C1 segment of cervical spinal cord (tissue), 14 donors: ENCODE results near the gene UBE2B.

Experiments used
- DNase-seq, 14 donors: peaks; one replicate each; lab custom pipeline; 2025; lab: John Stamatoyannopoulos, UW

Gene UBE2B

DNA sequence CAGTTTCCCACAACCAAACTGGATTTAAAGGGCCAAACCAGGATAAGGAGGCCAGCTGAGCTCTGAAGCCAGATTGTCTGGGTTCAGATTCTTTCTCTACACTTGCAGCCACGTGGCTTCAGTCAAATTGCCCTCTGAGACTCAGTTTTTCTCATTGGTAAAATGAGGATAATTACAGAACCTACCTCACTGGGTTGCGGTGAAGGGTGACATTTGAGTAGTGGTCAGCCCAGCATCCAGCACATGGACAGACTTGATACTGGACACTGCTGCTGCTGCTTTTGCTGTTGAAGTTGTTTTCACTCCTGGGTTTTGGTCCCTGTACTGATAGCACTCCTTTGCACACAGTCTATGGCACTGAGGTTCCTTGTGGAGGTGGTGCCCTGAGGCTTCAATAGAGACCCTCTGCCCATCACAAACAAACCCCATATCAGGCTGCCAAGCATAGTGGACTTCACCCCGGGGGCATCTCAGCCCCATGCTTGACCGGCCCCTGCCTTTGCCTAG, 66.0 kb downstream of the UBE2B start:
- no peak for DNase-seq

DNA sequence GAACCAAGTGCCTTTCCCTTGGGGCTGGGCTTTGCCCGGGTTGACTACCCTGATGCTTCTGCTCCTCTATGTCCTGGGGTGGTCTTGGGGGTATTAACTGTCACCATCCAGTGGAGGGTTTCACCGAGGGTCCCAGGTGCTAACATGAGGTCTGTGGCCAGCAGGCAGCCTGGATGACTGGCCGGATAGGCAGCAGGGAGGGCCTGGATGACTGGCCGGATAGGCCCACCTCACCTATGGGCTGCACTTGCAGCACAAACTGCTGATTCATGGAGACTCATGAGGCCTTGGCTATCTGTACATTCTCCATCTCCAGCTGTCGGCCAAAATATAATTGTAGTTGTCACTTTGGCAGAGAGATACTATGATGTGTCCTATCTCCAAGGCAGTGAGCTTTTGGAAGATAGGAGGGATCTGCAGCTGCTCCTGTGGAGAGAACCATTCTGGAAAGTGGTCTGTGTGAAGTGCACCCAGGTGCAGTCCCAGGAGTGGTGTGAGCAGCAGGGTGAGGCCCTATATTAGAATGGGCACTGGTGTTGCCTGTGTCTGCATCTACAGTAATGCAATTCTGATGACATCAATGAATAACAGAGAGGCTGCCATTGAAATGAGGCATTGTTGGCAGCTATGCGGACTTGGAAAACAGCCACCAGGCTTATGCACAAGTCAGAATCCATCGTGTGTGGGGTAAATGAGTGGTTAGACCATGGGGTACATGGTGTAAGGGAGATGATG, 66.6 kb downstream of the UBE2B start:
- peak in 2 of 14 donors; percentile 6 to 24 for DNase-seq

DNA sequence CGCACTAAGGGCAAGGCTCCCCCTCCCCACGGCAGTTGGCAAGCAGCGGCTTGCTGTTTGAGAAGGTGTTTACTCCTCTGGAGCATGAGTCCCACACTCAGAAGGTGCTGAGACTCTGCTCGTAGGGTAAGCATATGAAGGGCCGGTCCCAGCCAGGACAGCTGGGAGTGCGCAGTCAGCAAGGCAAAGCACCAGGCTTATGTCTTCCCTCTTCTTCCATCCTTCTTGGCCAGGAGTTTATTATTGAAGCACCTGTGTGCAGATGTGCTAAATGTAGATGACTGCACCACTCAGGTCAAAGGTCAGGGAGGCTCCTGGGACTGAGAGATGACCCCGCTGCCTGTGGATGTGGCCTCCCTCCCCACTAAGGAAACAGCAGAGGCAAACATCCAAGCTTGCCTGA, 67.4 kb downstream of the UBE2B start:
- no peak for DNase-seq

DNA sequence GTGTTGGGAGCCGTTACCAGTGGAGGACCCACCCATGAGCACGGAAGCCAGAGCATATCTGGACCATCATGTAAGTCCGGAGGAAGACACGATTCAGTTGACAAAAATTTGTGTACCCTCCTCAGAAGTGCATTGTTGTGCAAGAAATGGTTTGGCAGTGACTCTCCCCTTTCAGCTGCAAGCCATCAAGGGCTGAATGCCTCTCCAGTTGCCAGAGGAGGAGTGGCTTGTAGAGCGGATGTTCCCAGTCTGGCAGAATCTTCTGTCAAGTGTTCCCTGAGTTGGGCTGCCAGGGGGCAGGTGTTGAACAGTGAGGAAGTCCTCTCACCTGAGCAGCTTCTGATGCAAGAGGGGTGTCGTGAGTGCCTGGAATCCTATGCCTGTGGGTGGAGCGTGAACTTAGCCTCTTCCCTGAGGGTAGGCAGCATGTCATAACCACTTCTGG, 67.9 kb downstream of the UBE2B start:
- peak in 4 of 14 donors; percentile 7 to 28 (median 16) for DNase-seq

DNA sequence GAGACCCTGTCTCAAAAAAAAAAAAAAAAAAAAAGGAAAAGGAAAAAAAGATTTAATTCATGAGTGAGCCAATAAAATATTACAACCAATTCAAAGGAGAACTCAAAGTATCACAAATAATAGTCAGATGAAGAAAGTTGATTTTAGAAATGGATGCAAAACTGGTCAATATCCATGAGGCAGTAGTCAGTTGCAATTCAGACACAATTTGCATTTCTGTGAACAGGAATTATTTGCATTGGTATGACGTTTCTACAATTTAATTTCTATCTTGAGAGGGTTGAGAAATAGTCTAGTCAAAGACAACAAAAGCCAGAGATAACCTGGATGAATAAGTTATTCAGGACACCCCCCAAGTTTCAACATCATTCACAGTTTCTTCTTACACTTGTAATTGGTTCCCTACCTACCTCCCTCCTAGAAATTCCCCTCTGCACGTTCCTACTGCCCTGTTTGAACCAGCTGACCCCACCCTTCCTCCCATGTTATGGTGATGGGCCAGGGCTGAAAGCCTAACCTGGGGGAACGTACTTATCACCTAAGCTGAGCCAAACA, 68.9 kb downstream of the UBE2B start:
- DNase-seq = no peak
